ENCODE measurements around the gene ABCF1. TPM values are rescaled to one million over a fixed set of nuclear protein-coding genes. Genes with fewer than 3 reads are reported as not detected.

ABCF1 gene
- polyA plus RNA-seq, 1 donor (not counting 4 experiments of a cell fraction or from before 2014, with no cell fraction given) = 30.0 TPM

DNA sequence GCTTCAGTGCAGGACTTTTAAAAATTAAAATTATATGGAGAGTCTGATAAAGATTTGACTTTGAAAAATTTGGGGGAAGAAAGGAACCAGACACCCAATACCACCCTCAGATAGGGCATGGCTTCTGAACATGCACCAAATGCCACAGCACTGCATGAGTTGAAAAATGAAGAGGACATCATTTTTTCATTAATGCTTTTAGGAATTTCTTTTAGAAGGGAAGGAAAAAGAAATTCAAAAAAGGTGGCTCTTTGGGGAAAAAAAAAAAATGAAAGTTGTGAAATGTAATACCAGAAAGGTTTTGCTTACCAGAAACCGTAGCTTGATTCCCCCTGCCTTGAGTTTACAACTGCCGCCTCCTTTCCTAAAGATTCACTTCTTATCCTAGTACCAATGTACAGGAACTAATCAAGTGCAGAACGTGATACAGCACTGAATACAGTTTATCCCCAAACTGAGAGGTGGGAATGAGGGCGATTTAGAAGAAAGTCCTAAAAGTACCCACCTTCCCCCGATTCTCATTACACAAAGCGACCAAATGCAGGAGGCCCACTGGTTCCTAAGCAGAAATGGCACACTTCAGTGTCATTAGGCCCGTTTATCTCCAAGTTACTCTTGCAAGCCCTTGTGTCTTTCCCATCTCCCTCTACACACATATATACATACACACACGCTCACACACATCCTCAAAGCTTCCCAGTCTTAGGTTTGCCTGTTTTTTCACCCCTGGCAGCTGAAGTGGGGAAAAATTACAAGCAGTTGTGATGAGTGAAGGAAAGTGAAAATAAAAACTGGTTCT lies 43.0 kb downstream of the ABCF1 start:
- peaks cover 3% of the 10 kb centered on the region for H3K9me1 ChIP-seq (ENCODE audit: control insufficient read depth, extremely low read depth, insufficient read depth, low read length)
- peak overlapping the region; percentile 97 for H3K27ac ChIP-seq (ENCODE audit: control insufficient read depth, insufficient read depth, low read length)
- peak overlapping the region; percentile 100 for H3K4me2 ChIP-seq (ENCODE audit: control insufficient read depth, extremely low read depth, insufficient read depth, low read depth, low read length)
- FAIRE-seq = no peak
- peaks cover 24% of the 10 kb centered on the region for H3K4me1 ChIP-seq (ENCODE audit: control insufficient read depth, extremely low read depth, insufficient read depth, low read length)
- no peaks in the 10 kb centered on the region for H3K9me3 ChIP-seq (ENCODE audit: control insufficient read depth, low read depth, low read length)
- H2AFZ ChIP-seq (ENCODE audit: control insufficient read depth, low read length) = no peak overlapping the region
- dilution Hi-C loops (cut with MboI; ENCODE audit: extremely low pct_ligation_motif_present, low sequenced_read_pairs) = no loop called here
- H3K4me3 ChIP-seq (ENCODE audit: control insufficient read depth in 2 of 3, extremely low read depth in 1 of 3, insufficient read depth in 2 of 3, low read depth in 1 of 3, low read length in 3 of 3) = peak overlapping the region; percentile 2 to 89 (median 56)
- peaks cover 8% of the 10 kb centered on the region for H4K20me1 ChIP-seq (ENCODE audit: control insufficient read depth, extremely low read depth, insufficient read depth, low read length)
- H3K27me3 ChIP-seq (ENCODE audit: control insufficient read depth, extremely low read depth, insufficient read depth, low read length) = no peaks in the 10 kb centered on the region
- no peak for TF ChIP-seq EZH2 (IDR thresholded peaks at IDR 0.05; ENCODE audit: low read length)
- TF ChIP-seq, protein P1, sequence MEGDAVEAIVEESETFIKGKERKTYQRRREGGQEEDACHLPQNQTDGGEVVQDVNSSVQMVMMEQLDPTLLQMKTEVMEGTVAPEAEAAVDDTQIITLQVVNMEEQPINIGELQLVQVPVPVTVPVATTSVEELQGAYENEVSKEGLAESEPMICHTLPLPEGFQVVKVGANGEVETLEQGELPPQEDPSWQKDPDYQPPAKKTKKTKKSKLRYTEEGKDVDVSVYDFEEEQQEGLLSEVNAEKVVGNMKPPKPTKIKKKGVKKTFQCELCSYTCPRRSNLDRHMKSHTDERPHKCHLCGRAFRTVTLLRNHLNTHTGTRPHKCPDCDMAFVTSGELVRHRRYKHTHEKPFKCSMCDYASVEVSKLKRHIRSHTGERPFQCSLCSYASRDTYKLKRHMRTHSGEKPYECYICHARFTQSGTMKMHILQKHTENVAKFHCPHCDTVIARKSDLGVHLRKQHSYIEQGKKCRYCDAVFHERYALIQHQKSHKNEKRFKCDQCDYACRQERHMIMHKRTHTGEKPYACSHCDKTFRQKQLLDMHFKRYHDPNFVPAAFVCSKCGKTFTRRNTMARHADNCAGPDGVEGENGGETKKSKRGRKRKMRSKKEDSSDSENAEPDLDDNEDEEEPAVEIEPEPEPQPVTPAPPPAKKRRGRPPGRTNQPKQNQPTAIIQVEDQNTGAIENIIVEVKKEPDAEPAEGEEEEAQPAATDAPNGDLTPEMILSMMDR (optimal IDR thresholded peaks at IDR 0.05 in 1 of 3, IDR thresholded peaks at IDR 0.05 in 1 of 3, conservative IDR thresholded peaks at IDR 0.05 in 1 of 3; ENCODE audit: extremely low read depth in 1 of 3, insufficient read depth in 2 of 3, low read length in 3 of 3) = no peak
- peaks cover 5 to 33% of the 10 kb centered on the region in 2 experiments for H3K36me3 ChIP-seq (ENCODE audit: control insufficient read depth in 2 of 2, extremely low read depth in 1 of 2, insufficient read depth in 2 of 2, low read length in 2 of 2)
- peak overlapping the region; percentile 98 for H3K9ac ChIP-seq (ENCODE audit: control insufficient read depth, extremely low read depth, insufficient read depth, low read length)
- no peak for DNase-seq (ENCODE audit: low read depth, low spot score)
- H3K79me2 ChIP-seq (ENCODE audit: control insufficient read depth, insufficient read depth, low read length) = peaks cover 48% of the 10 kb centered on the region

DNA sequence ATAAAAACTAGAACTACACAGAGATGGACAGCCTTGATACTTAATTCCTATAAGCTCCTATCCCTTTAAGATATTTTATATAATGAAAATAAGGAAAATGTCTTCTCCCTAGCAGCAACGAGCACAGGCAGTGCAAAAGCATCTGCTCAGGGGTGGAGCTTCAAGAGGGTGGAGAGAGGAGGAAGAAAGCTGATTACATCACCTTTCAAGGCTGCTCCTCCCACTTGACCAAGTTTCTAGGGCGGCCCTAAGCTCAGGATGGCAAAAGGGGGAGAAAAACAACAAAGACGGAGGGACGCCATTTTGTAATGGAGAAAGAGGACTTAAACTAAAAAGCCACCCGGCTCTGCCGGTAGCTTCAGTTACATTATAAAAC lies 43.6 kb downstream of the ABCF1 start:
- no peaks in the 10 kb centered on the region for H3K9me3 ChIP-seq (ENCODE audit: control insufficient read depth, low read depth, low read length)
- no peaks in the 10 kb centered on the region for H3K27me3 ChIP-seq (ENCODE audit: control insufficient read depth, extremely low read depth, insufficient read depth, low read length)
- TF ChIP-seq, protein P1 (optimal IDR thresholded peaks at IDR 0.05 in 1 of 3, IDR thresholded peaks at IDR 0.05 in 1 of 3, conservative IDR thresholded peaks at IDR 0.05 in 1 of 3; ENCODE audit: extremely low read depth in 1 of 3, insufficient read depth in 2 of 3, low read length in 3 of 3) = no peak
- no peak for TF ChIP-seq EZH2 (IDR thresholded peaks at IDR 0.05; ENCODE audit: low read length)
- H3K4me1 ChIP-seq (ENCODE audit: control insufficient read depth, extremely low read depth, insufficient read depth, low read length) = peaks cover 24% of the 10 kb centered on the region
- peak overlapping the region; percentile 100 for H3K4me2 ChIP-seq (ENCODE audit: control insufficient read depth, extremely low read depth, insufficient read depth, low read depth, low read length)
- peak overlapping the region; percentile 2 to 89 (median 82) for H3K4me3 ChIP-seq (ENCODE audit: control insufficient read depth in 2 of 3, extremely low read depth in 1 of 3, insufficient read depth in 2 of 3, low read depth in 1 of 3, low read length in 3 of 3)
- H3K36me3 ChIP-seq (ENCODE audit: control insufficient read depth in 2 of 2, extremely low read depth in 1 of 2, insufficient read depth in 2 of 2, low read length in 2 of 2) = peaks cover 6 to 33% of the 10 kb centered on the region in 2 experiments
- H3K9me1 ChIP-seq (ENCODE audit: control insufficient read depth, extremely low read depth, insufficient read depth, low read length) = peaks cover 3% of the 10 kb centered on the region
- dilution Hi-C loops (cut with MboI; ENCODE audit: extremely low pct_ligation_motif_present, low sequenced_read_pairs) = no loop called here
- FAIRE-seq (peak; percentile 48), DNase-seq (ENCODE audit: low read depth, low spot score) (peak; percentile 88)
- H3K27ac ChIP-seq (ENCODE audit: control insufficient read depth, insufficient read depth, low read length) = peak overlapping the region; percentile 97
- H3K9ac ChIP-seq (ENCODE audit: control insufficient read depth, extremely low read depth, insufficient read depth, low read length) = peak overlapping the region; percentile 98
- no peak overlapping the region for H2AFZ ChIP-seq (ENCODE audit: control insufficient read depth, low read length)
- peaks cover 50% of the 10 kb centered on the region for H3K79me2 ChIP-seq (ENCODE audit: control insufficient read depth, insufficient read depth, low read length)
- H4K20me1 ChIP-seq (ENCODE audit: control insufficient read depth, extremely low read depth, insufficient read depth, low read length) = peaks cover 8% of the 10 kb centered on the region
